ENCODE results near the gene GRIK2.

Gene GRIK2

GRCh38 chr6:101650402-101651100 lies 257.0 kb downstream of the GRIK2 start:
- no peak for DNase-seq

GRCh38 chr6:101652079-101652478 lies 258.6 kb downstream of the GRIK2 start:
- DNase-seq: no peak

- no peak for DNase-seq
Observed at GRCh38 chr6:101655109-101655508, 261.6 kb downstream of the GRIK2 start.

GRCh38 chr6:101662111-101662897 lies 268.8 kb downstream of the GRIK2 start:
- no peak for DNase-seq

- DNase-seq: no peak
Observed at GRCh38 chr6:101663100-101663499, 269.6 kb downstream of the GRIK2 start.

GRCh38 chr6:101666256-101666655 lies 272.7 kb downstream of the GRIK2 start:
- DNase-seq: no peak

GRCh38 chr6:101668496-101669030 lies 275.1 kb downstream of the GRIK2 start:
- no peak for DNase-seq

- no peak for DNase-seq
Observed at GRCh38 chr6:101676187-101676586, 282.7 kb downstream of the GRIK2 start.

- DNase-seq: no peak
Observed at GRCh38 chr6:101682937-101683336, 289.4 kb downstream of the GRIK2 start.

- DNase-seq: no peak
Observed at GRCh38 chr6:101683884-101684283, 290.4 kb downstream of the GRIK2 start.

GRCh38 chr6:101686653-101687052 lies 293.1 kb downstream of the GRIK2 start:
- no peak for DNase-seq

- DNase-seq: no peak
Observed at GRCh38 chr6:101689156-101689555, 295.6 kb downstream of the GRIK2 start.

GRCh38 chr6:101689695-101690094 lies 296.2 kb downstream of the GRIK2 start:
- no peak for DNase-seq

- DNase-seq: no peak
Observed at GRCh38 chr6:101700655-101701054, 307.1 kb downstream of the GRIK2 start.

- DNase-seq: no peak
Observed at GRCh38 chr6:101703311-101703710, 309.8 kb downstream of the GRIK2 start.

- DNase-seq: no peak
Observed at GRCh38 chr6:101705866-101706265, 312.4 kb downstream of the GRIK2 start.

GRCh38 chr6:101706576-101706975 lies 313.1 kb downstream of the GRIK2 start:
- DNase-seq: no peak

GRCh38 chr6:101711518-101711917 lies 318.0 kb downstream of the GRIK2 start:
- DNase-seq: no peak

GRCh38 chr6:101716387-101716786 lies 322.9 kb downstream of the GRIK2 start:
- no peak for DNase-seq

GRCh38 chr6:101716810-101717209 lies 323.3 kb downstream of the GRIK2 start:
- DNase-seq: no peak

- DNase-seq: no peak
Observed at GRCh38 chr6:101719521-101719920, 326.0 kb downstream of the GRIK2 start.

GRCh38 chr6:101722471-101722870 lies 329.0 kb downstream of the GRIK2 start:
- no peak for DNase-seq

GRCh38 chr6:101722991-101723579 lies 329.6 kb downstream of the GRIK2 start:
- no peak for DNase-seq

- DNase-seq: no peak
Observed at GRCh38 chr6:101728388-101728787, 334.9 kb downstream of the GRIK2 start.

All from CD4-positive, alpha-beta T cell treated with Interleukin-21 for 1 hour (primary cell).